ENCODE measurements around the gene LDB2. TPM values are rescaled to one million over a fixed set of nuclear protein-coding genes. Genes with fewer than 3 reads are reported as not detected.

LDB2 gene
- total and polyA plus RNA-seq, 2 experiments from 2014 or later = 48.6 to 80.1 TPM

DNA sequence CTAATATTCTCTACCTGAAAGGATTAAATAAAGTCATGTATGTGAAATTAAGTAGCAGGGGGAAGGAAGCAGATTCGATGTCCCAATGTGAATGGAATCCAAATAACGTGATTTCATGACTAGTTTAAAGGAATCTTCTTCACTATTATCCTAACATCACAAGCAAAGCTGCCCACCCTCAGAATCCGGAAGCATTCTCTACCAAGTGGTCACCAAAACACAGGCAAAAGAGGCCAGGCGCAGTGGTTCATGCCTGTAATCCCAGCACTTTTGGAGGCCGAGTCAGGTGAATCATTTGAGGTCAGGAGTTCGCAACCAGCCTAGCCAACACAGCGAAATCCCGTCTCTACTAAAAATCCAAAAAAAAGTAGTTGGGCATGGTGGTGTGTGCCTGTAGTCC lies 212.9 kb downstream of the LDB2 start:
- Histone ChIP-seq H3F3A (replicated peaks; ENCODE audit: low read depth) (no peaks in the 10 kb centered on the region), H3K36me3 (ENCODE audit: insufficient read depth) (no peaks in the 10 kb centered on the region), H2AFZ (no peak overlapping the region), H3K79me2 (replicated peaks; ENCODE audit: insufficient read depth) (no peaks in the 10 kb centered on the region), H3K4me2 (no peak overlapping the region), H3K4me3 (no peak overlapping the region), H3K9me2 (ENCODE audit: insufficient read depth) (peaks cover 5% of the 10 kb centered on the region; the same call in 1 of the 2 replicates), H3K4me1 (ENCODE audit: insufficient read depth) (peaks cover 14% of the 10 kb centered on the region), H3K27me3 (ENCODE audit: insufficient read depth) (no peaks in the 10 kb centered on the region), H4K20me1 (replicated peaks; ENCODE audit: insufficient read depth) (no peaks in the 10 kb centered on the region), H3K27ac (ENCODE audit: low read depth) (no peak overlapping the region)
- TF ChIP-seq POLR2AphosphoS5 (IDR thresholded peaks at IDR 0.05; ENCODE audit: low read depth) (no peak), CREB1 (CRISPR knock-in tag; IDR thresholded peaks at IDR 0.05; ENCODE audit: low read depth) (no peak), EZH2 (IDR thresholded peaks at IDR 0.05; ENCODE audit: low read depth, unreplicated experiment) (no peak), JUNB (IDR thresholded peaks at IDR 0.05; ENCODE audit: unreplicated experiment) (no peak), NANOG (IDR thresholded peaks at IDR 0.05; ENCODE audit: borderline replicate concordance) (no peak), STAT1 (IDR thresholded peaks at IDR 0.05; ENCODE audit: unreplicated experiment) (no peak), EZH2phosphoT487 (IDR thresholded peaks at IDR 0.05; ENCODE audit: unreplicated experiment) (no peak), ZNF331 (CRISPR knock-in tag; IDR thresholded peaks at IDR 0.05; ENCODE audit: low read depth) (no peak), ZNF114 (CRISPR knock-in tag; IDR thresholded peaks at IDR 0.05) (no peak)
- TF ChIP-seq, protein P1, sequence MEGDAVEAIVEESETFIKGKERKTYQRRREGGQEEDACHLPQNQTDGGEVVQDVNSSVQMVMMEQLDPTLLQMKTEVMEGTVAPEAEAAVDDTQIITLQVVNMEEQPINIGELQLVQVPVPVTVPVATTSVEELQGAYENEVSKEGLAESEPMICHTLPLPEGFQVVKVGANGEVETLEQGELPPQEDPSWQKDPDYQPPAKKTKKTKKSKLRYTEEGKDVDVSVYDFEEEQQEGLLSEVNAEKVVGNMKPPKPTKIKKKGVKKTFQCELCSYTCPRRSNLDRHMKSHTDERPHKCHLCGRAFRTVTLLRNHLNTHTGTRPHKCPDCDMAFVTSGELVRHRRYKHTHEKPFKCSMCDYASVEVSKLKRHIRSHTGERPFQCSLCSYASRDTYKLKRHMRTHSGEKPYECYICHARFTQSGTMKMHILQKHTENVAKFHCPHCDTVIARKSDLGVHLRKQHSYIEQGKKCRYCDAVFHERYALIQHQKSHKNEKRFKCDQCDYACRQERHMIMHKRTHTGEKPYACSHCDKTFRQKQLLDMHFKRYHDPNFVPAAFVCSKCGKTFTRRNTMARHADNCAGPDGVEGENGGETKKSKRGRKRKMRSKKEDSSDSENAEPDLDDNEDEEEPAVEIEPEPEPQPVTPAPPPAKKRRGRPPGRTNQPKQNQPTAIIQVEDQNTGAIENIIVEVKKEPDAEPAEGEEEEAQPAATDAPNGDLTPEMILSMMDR (conservative IDR thresholded peaks at IDR 0.05; ENCODE audit: low read depth in 2 of 2) = no peak
- TF ChIP-seq, protein P2, sequence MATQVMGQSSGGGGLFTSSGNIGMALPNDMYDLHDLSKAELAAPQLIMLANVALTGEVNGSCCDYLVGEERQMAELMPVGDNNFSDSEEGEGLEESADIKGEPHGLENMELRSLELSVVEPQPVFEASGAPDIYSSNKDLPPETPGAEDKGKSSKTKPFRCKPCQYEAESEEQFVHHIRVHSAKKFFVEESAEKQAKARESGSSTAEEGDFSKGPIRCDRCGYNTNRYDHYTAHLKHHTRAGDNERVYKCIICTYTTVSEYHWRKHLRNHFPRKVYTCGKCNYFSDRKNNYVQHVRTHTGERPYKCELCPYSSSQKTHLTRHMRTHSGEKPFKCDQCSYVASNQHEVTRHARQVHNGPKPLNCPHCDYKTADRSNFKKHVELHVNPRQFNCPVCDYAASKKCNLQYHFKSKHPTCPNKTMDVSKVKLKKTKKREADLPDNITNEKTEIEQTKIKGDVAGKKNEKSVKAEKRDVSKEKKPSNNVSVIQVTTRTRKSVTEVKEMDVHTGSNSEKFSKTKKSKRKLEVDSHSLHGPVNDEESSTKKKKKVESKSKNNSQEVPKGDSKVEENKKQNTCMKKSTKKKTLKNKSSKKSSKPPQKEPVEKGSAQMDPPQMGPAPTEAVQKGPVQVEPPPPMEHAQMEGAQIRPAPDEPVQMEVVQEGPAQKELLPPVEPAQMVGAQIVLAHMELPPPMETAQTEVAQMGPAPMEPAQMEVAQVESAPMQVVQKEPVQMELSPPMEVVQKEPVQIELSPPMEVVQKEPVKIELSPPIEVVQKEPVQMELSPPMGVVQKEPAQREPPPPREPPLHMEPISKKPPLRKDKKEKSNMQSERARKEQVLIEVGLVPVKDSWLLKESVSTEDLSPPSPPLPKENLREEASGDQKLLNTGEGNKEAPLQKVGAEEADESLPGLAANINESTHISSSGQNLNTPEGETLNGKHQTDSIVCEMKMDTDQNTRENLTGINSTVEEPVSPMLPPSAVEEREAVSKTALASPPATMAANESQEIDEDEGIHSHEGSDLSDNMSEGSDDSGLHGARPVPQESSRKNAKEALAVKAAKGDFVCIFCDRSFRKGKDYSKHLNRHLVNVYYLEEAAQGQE (IDR thresholded peaks at IDR 0.05; ENCODE audit: unreplicated experiment) = no peak
- TF ChIP-seq, protein P3, sequence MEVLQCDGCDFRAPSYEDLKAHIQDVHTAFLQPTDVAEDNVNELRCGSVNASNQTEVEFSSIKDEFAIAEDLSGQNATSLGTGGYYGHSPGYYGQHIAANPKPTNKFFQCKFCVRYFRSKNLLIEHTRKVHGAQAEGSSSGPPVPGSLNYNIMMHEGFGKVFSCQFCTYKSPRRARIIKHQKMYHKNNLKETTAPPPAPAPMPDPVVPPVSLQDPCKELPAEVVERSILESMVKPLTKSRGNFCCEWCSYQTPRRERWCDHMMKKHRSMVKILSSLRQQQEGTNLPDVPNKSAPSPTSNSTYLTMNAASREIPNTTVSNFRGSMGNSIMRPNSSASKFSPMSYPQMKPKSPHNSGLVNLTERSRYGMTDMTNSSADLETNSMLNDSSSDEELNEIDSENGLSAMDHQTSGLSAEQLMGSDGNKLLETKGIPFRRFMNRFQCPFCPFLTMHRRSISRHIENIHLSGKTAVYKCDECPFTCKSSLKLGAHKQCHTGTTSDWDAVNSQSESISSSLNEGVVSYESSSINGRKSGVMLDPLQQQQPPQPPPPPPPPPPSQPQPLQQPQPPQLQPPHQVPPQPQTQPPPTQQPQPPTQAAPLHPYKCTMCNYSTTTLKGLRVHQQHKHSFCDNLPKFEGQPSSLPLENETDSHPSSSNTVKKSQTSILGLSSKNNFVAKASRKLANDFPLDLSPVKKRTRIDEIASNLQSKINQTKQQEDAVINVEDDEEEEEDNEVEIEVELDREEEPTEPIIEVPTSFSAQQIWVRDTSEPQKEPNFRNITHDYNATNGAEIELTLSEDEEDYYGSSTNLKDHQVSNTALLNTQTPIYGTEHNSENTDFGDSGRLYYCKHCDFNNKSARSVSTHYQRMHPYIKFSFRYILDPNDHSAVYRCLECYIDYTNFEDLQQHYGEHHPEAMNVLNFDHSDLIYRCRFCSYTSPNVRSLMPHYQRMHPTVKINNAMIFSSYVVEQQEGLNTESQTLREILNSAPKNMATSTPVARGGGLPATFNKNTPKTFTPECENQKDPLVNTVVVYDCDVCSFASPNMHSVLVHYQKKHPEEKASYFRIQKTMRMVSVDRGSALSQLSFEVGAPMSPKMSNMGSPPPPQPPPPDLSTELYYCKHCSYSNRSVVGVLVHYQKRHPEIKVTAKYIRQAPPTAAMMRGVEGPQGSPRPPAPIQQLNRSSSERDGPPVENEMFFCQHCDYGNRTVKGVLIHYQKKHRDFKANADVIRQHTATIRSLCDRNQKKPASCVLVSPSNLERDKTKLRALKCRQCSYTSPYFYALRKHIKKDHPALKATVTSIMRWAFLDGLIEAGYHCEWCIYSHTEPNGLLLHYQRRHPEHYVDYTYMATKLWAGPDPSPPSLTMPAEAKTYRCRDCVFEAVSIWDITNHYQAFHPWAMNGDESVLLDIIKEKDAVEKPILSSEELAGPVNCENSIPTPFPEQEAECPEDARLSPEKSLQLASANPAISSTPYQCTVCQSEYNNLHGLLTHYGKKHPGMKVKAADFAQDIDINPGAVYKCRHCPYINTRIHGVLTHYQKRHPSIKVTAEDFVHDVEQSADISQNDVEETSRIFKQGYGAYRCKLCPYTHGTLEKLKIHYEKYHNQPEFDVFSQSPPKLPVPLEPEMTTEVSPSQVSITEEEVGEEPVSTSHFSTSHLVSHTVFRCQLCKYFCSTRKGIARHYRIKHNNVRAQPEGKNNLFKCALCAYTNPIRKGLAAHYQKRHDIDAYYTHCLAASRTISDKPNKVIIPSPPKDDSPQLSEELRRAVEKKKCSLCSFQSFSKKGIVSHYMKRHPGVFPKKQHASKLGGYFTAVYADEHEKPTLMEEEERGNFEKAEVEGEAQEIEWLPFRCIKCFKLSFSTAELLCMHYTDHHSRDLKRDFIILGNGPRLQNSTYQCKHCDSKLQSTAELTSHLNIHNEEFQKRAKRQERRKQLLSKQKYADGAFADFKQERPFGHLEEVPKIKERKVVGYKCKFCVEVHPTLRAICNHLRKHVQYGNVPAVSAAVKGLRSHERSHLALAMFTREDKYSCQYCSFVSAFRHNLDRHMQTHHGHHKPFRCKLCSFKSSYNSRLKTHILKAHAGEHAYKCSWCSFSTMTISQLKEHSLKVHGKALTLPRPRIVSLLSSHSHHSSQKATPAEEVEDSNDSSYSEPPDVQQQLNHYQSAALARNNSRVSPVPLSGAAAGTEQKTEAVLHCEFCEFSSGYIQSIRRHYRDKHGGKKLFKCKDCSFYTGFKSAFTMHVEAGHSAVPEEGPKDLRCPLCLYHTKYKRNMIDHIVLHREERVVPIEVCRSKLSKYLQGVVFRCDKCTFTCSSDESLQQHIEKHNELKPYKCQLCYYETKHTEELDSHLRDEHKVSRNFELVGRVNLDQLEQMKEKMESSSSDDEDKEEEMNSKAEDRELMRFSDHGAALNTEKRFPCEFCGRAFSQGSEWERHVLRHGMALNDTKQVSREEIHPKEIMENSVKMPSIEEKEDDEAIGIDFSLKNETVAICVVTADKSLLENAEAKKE (CRISPR knock-in tag; IDR thresholded peaks at IDR 0.05) = no peak
- TF ChIP-seq, protein P4, sequence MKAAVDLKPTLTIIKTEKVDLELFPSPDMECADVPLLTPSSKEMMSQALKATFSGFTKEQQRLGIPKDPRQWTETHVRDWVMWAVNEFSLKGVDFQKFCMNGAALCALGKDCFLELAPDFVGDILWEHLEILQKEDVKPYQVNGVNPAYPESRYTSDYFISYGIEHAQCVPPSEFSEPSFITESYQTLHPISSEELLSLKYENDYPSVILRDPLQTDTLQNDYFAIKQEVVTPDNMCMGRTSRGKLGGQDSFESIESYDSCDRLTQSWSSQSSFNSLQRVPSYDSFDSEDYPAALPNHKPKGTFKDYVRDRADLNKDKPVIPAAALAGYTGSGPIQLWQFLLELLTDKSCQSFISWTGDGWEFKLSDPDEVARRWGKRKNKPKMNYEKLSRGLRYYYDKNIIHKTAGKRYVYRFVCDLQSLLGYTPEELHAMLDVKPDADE (IDR thresholded peaks at IDR 0.05) = no peak
- ATAC-seq = no peak
- Mint-ChIP-seq H3K27ac (no peak overlapping the region), H3K27me3 (ENCODE audit: insufficient read depth, low read depth, poor library complexity) (peaks cover 4% of the 10 kb centered on the region), H3K4me1 (peaks cover 40% of the 10 kb centered on the region), H3K4me3 (no peak overlapping the region), H3K9me3 (no peaks in the 10 kb centered on the region), H3K36me3 (ENCODE audit: low read depth) (no peaks in the 10 kb centered on the region)
- no peak for DNase-seq (ENCODE audit: low spot score)
